Liver (tissue), 9 donors: Measurements from ENCODE around the gene MKNK1. TPM values are rescaled to one million over a fixed set of nuclear protein-coding genes. Genes with fewer than 3 reads are reported as not detected.

Experiments
- DNase-seq: peaks from one replicate; pipeline ENCODE4 v3.0.0-alpha.2; 2017; ENCODE audit warnings: low spot score
- H3K27ac ChIP-seq, 2 donors: one replicate each; pipeline ENCODE4 v1.7.0; 2013; ENCODE audit warnings: inconsistent platforms in 2 of 2, low read length in 2 of 2, control low read depth in 1 of 2, low read depth in 1 of 2, mild to moderate bottlenecking in 1 of 2
- H3K27me3 ChIP-seq, 4 donors: one replicate each; pipeline versions ENCODE4 v1.6.1 to v1.7.0; 2013; ENCODE audit warnings: low read length in 3 of 4, inconsistent platforms in 1 of 4, mild to moderate bottlenecking in 1 of 4, moderate library complexity in 1 of 4; ENCODE audit not compliant: control insufficient read depth in 4 of 4, insufficient read depth in 4 of 4
- H3K36me3 ChIP-seq, 4 donors: one replicate each; pipeline versions ENCODE4 v1.6.1 to v1.7.0; 2013; ENCODE audit warnings: low read length in 3 of 4, mild to moderate bottlenecking in 3 of 4, low read depth in 1 of 4, moderate library complexity in 1 of 4; ENCODE audit not compliant: control insufficient read depth in 4 of 4, insufficient read depth in 3 of 4
- H3K4me1 ChIP-seq, 4 donors: one replicate each; pipeline versions ENCODE4 v1.6.1 to v1.7.0; 2013; ENCODE audit warnings: low read length in 3 of 4, mild to moderate bottlenecking in 3 of 4, moderate library complexity in 1 of 4; ENCODE audit not compliant: control insufficient read depth in 4 of 4, insufficient read depth in 4 of 4
- H3K4me3 ChIP-seq, 3 donors: one replicate each; pipeline versions ENCODE4 v1.6.1 to v1.7.0; 2013; ENCODE audit warnings: low read length in 3 of 3, control low read depth in 1 of 3, low read depth in 1 of 3, mild to moderate bottlenecking in 1 of 3
- H3K9ac ChIP-seq, 2 donors: one replicate each; pipeline ENCODE4 v1.7.0; 2013; ENCODE audit warnings: low read length in 2 of 2, mild to moderate bottlenecking in 2 of 2, moderate library complexity in 2 of 2, control low read depth in 1 of 2, low read depth in 1 of 2
- H3K9me3 ChIP-seq, 4 donors: one replicate each; pipeline versions ENCODE4 v1.6.1 to v1.7.0; 2013; ENCODE audit warnings: low read length in 3 of 4; ENCODE audit not compliant: control insufficient read depth in 4 of 4
- FOXA1 ChIP-seq: IDR thresholded peaks from 2 replicates; pipeline ENCODE4 v1.6.1; 2016; ENCODE audit warnings: antibody characterized with exemption
- FOXA2 ChIP-seq: IDR thresholded peaks from 2 replicates; pipeline ENCODE4 v1.6.1; 2016; ENCODE audit warnings: antibody characterized with exemption
- GABPA ChIP-seq, 2 donors: IDR thresholded peaks in 1 of 2; conservative IDR thresholded peaks in 1 of 2; 2 replicates each; pipeline ENCODE4 v1.6.1; 2016; ENCODE audit warnings: antibody characterized with exemption in 2 of 2, mild to moderate bottlenecking in 1 of 2, moderate library complexity in 1 of 2
- HNF4A ChIP-seq, 2 donors: conservative IDR thresholded peaks; 2 replicates each; pipeline ENCODE4 v1.6.1; 2016; ENCODE audit warnings: antibody characterized with exemption in 2 of 2, mild to moderate bottlenecking in 2 of 2
- HNF4G ChIP-seq: IDR thresholded peaks from 2 replicates; pipeline ENCODE4 v1.6.1; 2016; ENCODE audit warnings: antibody characterized with exemption
- JUND ChIP-seq, 2 donors: IDR thresholded peaks; 2 replicates each; pipeline ENCODE4 v1.6.1; 2016; ENCODE audit warnings: antibody characterized with exemption in 2 of 2
- MAX ChIP-seq: IDR thresholded peaks from 2 replicates; pipeline ENCODE4 v1.6.1; 2016; ENCODE audit warnings: antibody characterized with exemption
- NR2F2 ChIP-seq: IDR thresholded peaks from 2 replicates; pipeline ENCODE4 v1.6.1; 2016; ENCODE audit warnings: antibody characterized with exemption
- RAD21 ChIP-seq, 2 donors: IDR thresholded peaks; 2 replicates each; pipeline ENCODE4 v1.6.1; 2016; ENCODE audit warnings: antibody characterized with exemption in 2 of 2, mild to moderate bottlenecking in 2 of 2
- RXRA ChIP-seq, 2 donors: IDR thresholded peaks; 2 replicates each; pipeline ENCODE4 v1.6.1; 2017 to 2018; ENCODE audit warnings: antibody characterized with exemption in 2 of 2, mild to moderate bottlenecking in 1 of 2
- SP1 ChIP-seq: IDR thresholded peaks from 2 replicates; pipeline ENCODE4 v1.6.1; 2018; ENCODE audit warnings: antibody characterized with exemption, mild to moderate bottlenecking
- TAF1 ChIP-seq: conservative IDR thresholded peaks from 2 replicates; pipeline ENCODE4 v1.6.1; 2016; ENCODE audit warnings: antibody characterized with exemption, mild to moderate bottlenecking
- YY1 ChIP-seq: IDR thresholded peaks from 2 replicates; pipeline ENCODE4 v1.6.1; 2016; ENCODE audit warnings: antibody characterized with exemption, mild to moderate bottlenecking
- WGBS: extraction: QIAGEN DNeasy Blood & Tissue Kit; methylation state at CpG from one replicate; pipeline ENCODE4 v1.1.7; 2013; 5-methylcytosine and 5-hydroxymethylcytosine counted together
- polyA plus RNA-seq, 2 donors: library from polyadenylated mRNA; stranded (reverse) in 1 of 2; unstranded in 1 of 2; fragments of 200-250 nt in 1 of 2; fragments of >200 nt in 1 of 2; fragmentation: Nextera tagmentation in 1 of 2; extraction: Ambion mirVana in 1 of 2; gene quantifications; one replicate each; pipeline versions ENCODE4 v1.2.1 to v1.2.3, GENCODE V29; 2013 to 2015
- total RNA-seq, 2 donors: library from RNA; depleted of rRNA; stranded (reverse); fragments of >200 nt; gene quantifications; one replicate each; pipeline ENCODE4 v1.2.3, GENCODE V29; 2014
- TF ChIP-seq, protein P1 (sequence below): IDR thresholded peaks from 2 replicates; pipeline ENCODE4 v1.6.1; 2016; ENCODE audit warnings: antibody characterized with exemption
- donor health status: healthy.
- donor health status: healthy.
- donor health status: healthy.
- donor health status: healthy.
- donor health status: healthy.

MKNK1 gene
- total and polyA plus RNA-seq, 4 donors = 10.2 to 30.8 (median 18.3) TPM

DNA sequence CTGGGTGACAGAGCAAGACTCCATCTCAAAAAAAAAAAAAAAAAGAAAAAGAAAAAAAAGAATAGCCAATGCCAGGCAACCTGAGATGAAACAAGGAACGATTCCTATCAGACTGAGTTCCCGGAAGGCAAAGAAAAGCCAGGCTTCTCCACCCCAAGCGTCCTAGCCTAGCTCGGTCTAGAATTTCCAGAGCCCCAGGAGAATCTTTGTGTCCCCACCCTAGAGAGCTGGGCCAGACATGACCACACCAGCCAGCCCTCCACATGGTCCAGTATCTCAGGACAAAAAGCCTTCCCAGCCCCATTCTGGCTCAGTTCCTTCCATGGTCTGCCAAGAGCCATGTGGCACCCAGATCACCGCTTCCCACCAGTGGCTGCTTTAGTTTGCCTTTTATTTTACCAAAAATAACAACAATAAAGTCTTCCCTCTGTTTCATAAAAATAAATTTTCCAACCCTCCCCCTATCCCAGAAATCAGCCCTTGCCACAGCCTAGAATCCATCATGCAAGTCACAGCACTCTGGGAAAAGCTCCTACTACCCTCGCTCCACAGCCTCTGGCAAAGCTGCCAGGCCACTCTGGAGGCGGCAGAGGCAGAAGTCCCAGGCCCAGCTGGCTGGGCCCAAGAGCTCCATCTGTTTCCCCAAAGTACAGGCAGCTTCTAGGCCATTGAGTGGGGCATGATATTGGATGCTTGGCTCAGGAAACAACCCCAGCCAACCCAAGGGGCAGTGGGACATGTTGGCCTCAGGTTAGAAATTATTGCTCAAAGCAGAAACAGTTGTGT is 3.5 kb upstream of the MKNK1 start:
- no peak overlapping the region for H3K27ac ChIP-seq
- TF ChIP-seq RAD21 (IDR thresholded peaks at IDR 0.05) = no peak
- no peaks in the 10 kb centered on the region for H3K27me3 ChIP-seq
- H3K9me3 ChIP-seq = no peaks in the 10 kb centered on the region
- no peak overlapping the region for H3K4me3 ChIP-seq
- H3K4me1 ChIP-seq = peaks cover 0 to 20% (median 11%) of the 10 kb centered on the region in 4 donors
- no peak overlapping the region for H3K9ac ChIP-seq
- H3K36me3 ChIP-seq = peaks cover 4 to 26% (median 19%) of the 10 kb centered on the region in 4 donors
- DNase-seq = no peak
- 95% methylated on average over 7 of the region's 7 CpGs for WGBS

DNA sequence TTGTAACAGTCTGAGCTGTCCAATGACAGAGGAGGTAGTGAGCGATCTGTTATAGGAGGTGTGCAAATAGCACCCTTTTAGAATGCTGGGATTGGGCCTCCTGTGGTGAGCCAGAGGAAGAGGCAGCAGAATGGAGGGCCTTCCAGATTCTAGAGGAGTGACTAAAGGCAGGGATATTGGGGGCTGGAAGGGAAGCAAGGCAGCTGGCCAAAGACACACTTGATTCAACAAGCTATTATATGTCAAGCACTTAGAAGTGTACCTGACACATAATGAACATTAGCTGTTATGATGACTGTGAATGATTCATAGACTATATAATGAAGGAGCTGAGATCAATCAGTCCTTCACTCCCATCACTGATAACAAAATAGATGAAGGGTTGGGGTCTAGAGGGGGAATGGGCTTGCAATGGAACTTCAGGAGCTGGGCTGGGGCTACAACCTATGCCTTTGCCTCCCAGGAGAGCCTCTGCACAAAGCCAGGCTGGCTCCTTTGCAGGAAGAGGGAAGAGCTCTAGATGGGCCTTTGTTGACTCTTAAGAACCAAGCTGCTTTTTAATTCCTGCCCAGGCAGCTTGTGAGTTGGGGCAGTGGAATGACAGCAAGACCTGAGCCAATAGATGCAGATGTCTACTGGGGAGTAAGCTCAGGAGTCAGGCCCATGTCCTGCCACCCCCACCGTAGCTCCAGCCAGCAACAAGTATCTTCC is 2.3 kb upstream of the MKNK1 start:
- H3K4me3 ChIP-seq = no peak overlapping the region
- peaks cover 0 to 16% (median 10%) of the 10 kb centered on the region in 4 donors for H3K4me1 ChIP-seq
- H3K9me3 ChIP-seq = no peaks in the 10 kb centered on the region
- no peaks in the 10 kb centered on the region for H3K27me3 ChIP-seq
- TF ChIP-seq HNF4A (conservative IDR thresholded peaks at IDR 0.05) = no peak
- no peak for TF ChIP-seq FOXA1
- TF ChIP-seq YY1 = no peak
- TF ChIP-seq MAX = no peak
- TF ChIP-seq SP1 = no peak
- TF ChIP-seq, protein P1, sequence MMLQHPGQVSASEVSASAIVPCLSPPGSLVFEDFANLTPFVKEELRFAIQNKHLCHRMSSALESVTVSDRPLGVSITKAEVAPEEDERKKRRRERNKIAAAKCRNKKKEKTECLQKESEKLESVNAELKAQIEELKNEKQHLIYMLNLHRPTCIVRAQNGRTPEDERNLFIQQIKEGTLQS = no peak
- TF ChIP-seq TAF1 = no peak
- no peak for TF ChIP-seq FOXA2
- no peak for TF ChIP-seq GABPA (IDR thresholded peaks at IDR 0.05 in 1 of 2, conservative IDR thresholded peaks at IDR 0.05 in 1 of 2)
- no peak for TF ChIP-seq NR2F2
- DNase-seq = no peak
- H3K9ac ChIP-seq = no peak overlapping the region
- WGBS = over 99% methylated on average over 2 of the region's 2 CpGs
- H3K27ac ChIP-seq = no peak overlapping the region
- peaks cover 4 to 26% (median 19%) of the 10 kb centered on the region in 4 donors for H3K36me3 ChIP-seq

- no peak overlapping the region for H3K4me3 ChIP-seq
- peaks cover 4 to 25% (median 19%) of the 10 kb centered on the region in 4 donors for H3K36me3 ChIP-seq
- TF ChIP-seq HNF4G = no peak
- no peak for TF ChIP-seq MAX
- no peak for TF ChIP-seq SP1
- TF ChIP-seq JUND (IDR thresholded peaks at IDR 0.05) = no peak
- TF ChIP-seq HNF4A (conservative IDR thresholded peaks at IDR 0.05) = no peak
- TF ChIP-seq RXRA (IDR thresholded peaks at IDR 0.05) = no peak
- no peak for TF ChIP-seq YY1
- H3K9me3 ChIP-seq = no peaks in the 10 kb centered on the region
- H3K4me1 ChIP-seq = peaks cover 0 to 16% (median 10%) of the 10 kb centered on the region in 4 donors
- no peak for DNase-seq
- H3K9ac ChIP-seq = no peak overlapping the region
- no peaks in the 10 kb centered on the region for H3K27me3 ChIP-seq
- no peak overlapping the region for H3K27ac ChIP-seq
- WGBS = 76% methylated on average over 2 of the region's 2 CpGs
Observed at GRCh38 chr1:46605232-46605631, 1.2 kb upstream of the MKNK1 start.
